Adrenal gland (tissue), 5 donors: ENCODE measurements around the gene KIF5C.

Experiments used
- POLR2A ChIP-seq, 2 donors: fragments of 450-650 bp; IDR thresholded peaks; one replicate each; pipeline ENCODE4 v1.6.1; 2017; ENCODE audit warnings: antibody characterized with exemption in 2 of 2, mild to moderate bottlenecking in 2 of 2, moderate library complexity in 1 of 2
- TF ChIP-seq, protein P1 (sequence below), 6 experiments: fragments of 450-650 bp in 4 of 6; fragments of 200-600 bp in 2 of 6; sonication (generic) in 1 of 6; IDR thresholded peaks; 1 replicate in 5 of 6; 2 replicates in 1 of 6; pipeline versions ENCODE4 v1.5.1 to v1.8.0; 2016 to 2021; ENCODE audit warnings: antibody characterized with exemption in 6 of 6, mild to moderate bottlenecking in 2 of 6, moderate library complexity in 1 of 6
- donor health status: DM: no; HTN: no; CAD: no.

DNA sequence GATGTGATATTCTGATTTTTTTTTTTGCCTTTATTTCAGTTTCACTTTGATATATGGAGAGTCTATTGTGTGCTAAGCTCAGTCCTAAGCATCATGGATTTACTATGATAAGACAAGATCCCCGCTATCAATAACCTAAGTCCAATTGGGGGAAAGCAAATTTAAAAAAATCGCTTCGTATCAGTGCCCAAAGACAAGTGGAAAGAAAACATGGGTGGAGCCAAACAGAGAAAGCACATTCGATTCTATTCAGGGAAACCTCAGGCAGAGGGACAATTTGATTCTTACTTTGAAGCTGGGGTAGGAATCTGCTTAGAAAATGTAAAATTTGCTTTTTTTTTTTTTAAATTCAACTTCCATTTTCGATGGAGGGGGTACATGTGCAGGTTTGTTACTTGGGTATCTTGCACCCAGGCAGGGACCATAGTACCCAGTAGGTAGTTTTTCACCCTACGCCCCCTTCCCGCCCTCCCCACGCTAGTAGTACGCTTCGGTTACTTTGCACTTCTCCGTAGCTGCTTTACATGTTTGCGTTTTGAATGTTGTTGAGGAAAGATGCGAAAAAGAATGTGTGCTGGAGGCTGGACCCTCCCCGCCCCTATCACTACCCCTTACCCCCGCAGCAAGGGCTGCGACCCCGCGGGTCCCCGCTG lies 12.4 kb downstream of the KIF5C start:
- TF ChIP-seq, protein P1, sequence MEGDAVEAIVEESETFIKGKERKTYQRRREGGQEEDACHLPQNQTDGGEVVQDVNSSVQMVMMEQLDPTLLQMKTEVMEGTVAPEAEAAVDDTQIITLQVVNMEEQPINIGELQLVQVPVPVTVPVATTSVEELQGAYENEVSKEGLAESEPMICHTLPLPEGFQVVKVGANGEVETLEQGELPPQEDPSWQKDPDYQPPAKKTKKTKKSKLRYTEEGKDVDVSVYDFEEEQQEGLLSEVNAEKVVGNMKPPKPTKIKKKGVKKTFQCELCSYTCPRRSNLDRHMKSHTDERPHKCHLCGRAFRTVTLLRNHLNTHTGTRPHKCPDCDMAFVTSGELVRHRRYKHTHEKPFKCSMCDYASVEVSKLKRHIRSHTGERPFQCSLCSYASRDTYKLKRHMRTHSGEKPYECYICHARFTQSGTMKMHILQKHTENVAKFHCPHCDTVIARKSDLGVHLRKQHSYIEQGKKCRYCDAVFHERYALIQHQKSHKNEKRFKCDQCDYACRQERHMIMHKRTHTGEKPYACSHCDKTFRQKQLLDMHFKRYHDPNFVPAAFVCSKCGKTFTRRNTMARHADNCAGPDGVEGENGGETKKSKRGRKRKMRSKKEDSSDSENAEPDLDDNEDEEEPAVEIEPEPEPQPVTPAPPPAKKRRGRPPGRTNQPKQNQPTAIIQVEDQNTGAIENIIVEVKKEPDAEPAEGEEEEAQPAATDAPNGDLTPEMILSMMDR (IDR thresholded peaks at IDR 0.05), result no peak
- peak in 1 of 2 donors; percentile 16 for TF ChIP-seq POLR2A (IDR thresholded peaks at IDR 0.05)
